H54 (cell line): ENCODE measurements around the gene DGKK.
"Not testable (repeated sequence)": the region's sequence is repeated elsewhere in the genome, so short reads cannot be mapped to it uniquely, and the experiment has no call there.

Experiments used
- DNase-seq: peaks from one replicate; pipeline ENCODE4 v3.0.0; 2011; ENCODE audit warnings: low spot score, mixed read lengths; ENCODE audit not compliant: insufficient read length
- FAIRE-seq: peaks from 3 replicates; lab custom pipeline; 2011; peaks lifted over from hg19 to GRCh38; lab: Jason Lieb, UNC
- POLR2A ChIP-seq: IDR thresholded peaks from 2 replicates; pipeline ENCODE4 v1.6.1; 2011; ENCODE audit warnings: low read depth, mild to moderate bottlenecking, low read length

Gene DGKK

GRCh38 chrX:50393902-50394301, 76.7 kb downstream of the DGKK start:
- no peak for FAIRE-seq
- no peak for DNase-seq
- TF ChIP-seq POLR2A: no peak

- DNase-seq: no peak
- no peak for TF ChIP-seq POLR2A
- FAIRE-seq: no peak
Observed at GRCh38 chrX:50386520-50386919, 84.1 kb downstream of the DGKK start.

- FAIRE-seq (no peak), DNase-seq (no peak)
- TF ChIP-seq POLR2A: no peak
Observed at GRCh38 chrX:50381729-50382415, 88.8 kb downstream of the DGKK start.

GRCh38 chrX:50375481-50376267, 95.0 kb downstream of the DGKK start:
- no peak for TF ChIP-seq POLR2A
- DNase-seq (no peak), FAIRE-seq (no peak)

GRCh38 chrX:50372966-50373365, 97.7 kb downstream of the DGKK start:
- DNase-seq (no peak), FAIRE-seq (no peak)
- no peak for TF ChIP-seq POLR2A

- no peak for TF ChIP-seq POLR2A
Observed at GRCh38 chrX:50343917-50344316, 126.7 kb downstream of the DGKK start.

GRCh38 chrX:50333308-50333707, 137.3 kb downstream of the DGKK start:
- no peak for DNase-seq
- FAIRE-seq: no peak
- TF ChIP-seq POLR2A: no peak

More at GRCh38 chrX:50343917-50344316, 126.7 kb downstream of the DGKK start:
- no peak for DNase-seq
- no peak for FAIRE-seq

- DNase-seq, FAIRE-seq: not testable (repeated sequence)
Observed at GRCh38 chrX:50332668-50333067, 138.0 kb downstream of the DGKK start.

- FAIRE-seq (no peak), DNase-seq (no peak)
- TF ChIP-seq POLR2A: no peak
Observed at GRCh38 chrX:50327235-50327634, 143.4 kb downstream of the DGKK start.
